ENCODE data around the gene DYNLT2B.
A peak's percentile ranks its signal among the peaks of the same experiment; 100 is the strongest.

DNA sequence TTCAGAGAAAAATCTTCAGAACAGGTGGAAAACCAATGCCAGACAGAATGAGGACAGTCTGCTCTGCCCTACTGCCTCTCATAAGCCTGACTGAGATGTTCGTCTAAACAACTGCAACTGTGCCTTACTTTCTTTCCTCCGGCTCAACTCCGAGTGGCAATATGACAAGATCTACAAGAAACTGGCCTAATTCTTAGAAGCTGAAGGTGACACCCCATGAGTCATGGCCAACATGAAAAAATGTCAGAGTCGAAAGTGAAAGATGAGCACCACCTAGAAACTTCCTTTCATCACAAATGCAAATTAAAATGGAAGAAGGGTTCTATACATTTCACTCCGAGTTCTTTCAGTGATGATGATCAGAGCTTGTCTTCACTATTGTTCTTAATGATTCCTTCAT, 43.5 kb downstream of the DYNLT2B start:
- TF ChIP-seq, protein P1, sequence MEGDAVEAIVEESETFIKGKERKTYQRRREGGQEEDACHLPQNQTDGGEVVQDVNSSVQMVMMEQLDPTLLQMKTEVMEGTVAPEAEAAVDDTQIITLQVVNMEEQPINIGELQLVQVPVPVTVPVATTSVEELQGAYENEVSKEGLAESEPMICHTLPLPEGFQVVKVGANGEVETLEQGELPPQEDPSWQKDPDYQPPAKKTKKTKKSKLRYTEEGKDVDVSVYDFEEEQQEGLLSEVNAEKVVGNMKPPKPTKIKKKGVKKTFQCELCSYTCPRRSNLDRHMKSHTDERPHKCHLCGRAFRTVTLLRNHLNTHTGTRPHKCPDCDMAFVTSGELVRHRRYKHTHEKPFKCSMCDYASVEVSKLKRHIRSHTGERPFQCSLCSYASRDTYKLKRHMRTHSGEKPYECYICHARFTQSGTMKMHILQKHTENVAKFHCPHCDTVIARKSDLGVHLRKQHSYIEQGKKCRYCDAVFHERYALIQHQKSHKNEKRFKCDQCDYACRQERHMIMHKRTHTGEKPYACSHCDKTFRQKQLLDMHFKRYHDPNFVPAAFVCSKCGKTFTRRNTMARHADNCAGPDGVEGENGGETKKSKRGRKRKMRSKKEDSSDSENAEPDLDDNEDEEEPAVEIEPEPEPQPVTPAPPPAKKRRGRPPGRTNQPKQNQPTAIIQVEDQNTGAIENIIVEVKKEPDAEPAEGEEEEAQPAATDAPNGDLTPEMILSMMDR (IDR thresholded peaks at IDR 0.05) = no peak
- TF ChIP-seq POLR2A (IDR thresholded peaks at IDR 0.05) = peak in 1 of 4 donors; percentile 22

Measured in esophagus squamous epithelium (tissue), 4 donors.